NCI-H2196 (cell line): ENCODE data around the gene SSH2.
"Not testable (repeated sequence)": the region's sequence is repeated elsewhere in the genome, so short reads cannot be mapped to it uniquely, and the experiment has no call there.

Experiments
- DNase-seq: peaks from one replicate; lab custom pipeline; 2025; ENCODE audit not compliant: unreplicated experiment; lab: John Stamatoyannopoulos, UW

Gene SSH2

GRCh38 chr17:29749045-29749825 is 180.8 kb downstream of the SSH2 start:
- DNase-seq: no peak

DNA sequence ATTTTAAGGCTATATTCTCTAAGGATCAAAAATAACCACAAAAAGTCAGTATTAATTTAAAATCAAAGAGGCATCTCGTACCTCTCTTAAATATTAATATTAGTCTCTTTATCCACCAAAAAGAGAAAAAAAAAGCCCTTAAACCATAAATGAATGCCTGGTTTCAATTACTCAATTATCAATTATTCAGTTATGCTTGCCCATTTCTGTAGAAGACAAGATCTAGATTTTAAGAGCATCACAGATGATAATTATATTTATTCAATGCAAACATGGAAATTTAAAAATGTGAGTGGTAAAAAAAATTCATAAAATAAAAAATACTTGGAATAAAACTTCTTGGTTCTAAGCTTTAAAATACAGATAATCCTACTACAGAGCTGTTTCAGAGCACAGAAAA is 181.6 kb downstream of the SSH2 start:
- DNase-seq: no peak

GRCh38 chr17:29747660-29748059 is 182.4 kb downstream of the SSH2 start:
- DNase-seq: no peak

DNA sequence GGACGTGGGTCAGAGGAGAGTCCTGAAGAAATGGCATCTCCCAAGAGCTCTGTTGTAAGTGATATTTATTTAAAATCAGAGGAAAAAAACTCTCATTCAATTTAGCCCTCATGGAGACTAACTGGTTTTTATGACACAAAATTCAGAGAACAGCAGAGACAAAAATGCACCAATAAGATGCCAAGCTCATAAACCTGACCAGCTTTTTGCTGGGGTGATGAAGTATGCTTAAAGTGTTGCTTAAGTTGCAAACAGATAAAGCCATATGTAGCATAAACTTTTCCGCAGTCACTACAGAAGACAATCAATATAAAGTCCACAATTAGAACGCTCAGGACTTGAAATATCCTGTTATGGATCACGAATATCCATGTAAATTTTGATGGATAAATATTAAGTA is 183.4 kb downstream of the SSH2 start:
- no peak for DNase-seq

DNA sequence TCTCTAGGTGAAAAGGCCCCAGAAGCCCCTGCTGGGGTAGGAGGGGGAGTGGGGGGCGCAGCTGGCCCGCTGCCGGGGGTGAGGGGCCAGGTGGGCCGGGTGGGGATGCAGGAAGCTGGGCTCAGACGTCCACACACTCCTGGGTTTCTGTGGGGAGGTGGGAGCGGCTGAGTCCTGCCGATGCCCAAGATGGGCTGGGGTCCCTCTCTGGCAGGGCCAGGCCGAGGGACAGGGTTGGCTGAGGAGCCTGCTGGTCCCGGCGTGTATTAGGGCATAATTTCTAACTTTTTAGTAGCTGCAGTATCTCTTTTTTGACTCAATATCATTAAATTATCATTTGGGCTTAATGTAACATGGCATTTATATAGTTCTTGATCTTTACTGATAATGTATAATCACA is 185.9 kb downstream of the SSH2 start:
- DNase-seq: no peak

DNA sequence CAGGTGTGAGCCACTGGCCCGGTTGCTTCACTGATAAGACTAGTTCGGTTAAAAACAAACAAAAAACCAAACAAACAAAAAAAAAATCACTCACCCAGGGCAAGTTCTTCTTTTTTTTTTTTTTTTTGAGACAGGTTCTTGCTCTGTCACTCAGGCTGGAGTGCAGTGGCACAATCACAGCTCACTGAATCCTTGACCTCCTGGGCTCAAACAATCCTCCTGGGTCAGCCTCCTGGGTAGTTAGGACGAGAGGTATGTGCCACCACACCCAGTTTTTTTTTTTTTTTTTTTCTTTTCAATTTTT is 187.9 kb downstream of the SSH2 start:
- no peak for DNase-seq

GRCh38 chr17:29740017-29740416 is 190.0 kb downstream of the SSH2 start:
- no peak for DNase-seq

DNA sequence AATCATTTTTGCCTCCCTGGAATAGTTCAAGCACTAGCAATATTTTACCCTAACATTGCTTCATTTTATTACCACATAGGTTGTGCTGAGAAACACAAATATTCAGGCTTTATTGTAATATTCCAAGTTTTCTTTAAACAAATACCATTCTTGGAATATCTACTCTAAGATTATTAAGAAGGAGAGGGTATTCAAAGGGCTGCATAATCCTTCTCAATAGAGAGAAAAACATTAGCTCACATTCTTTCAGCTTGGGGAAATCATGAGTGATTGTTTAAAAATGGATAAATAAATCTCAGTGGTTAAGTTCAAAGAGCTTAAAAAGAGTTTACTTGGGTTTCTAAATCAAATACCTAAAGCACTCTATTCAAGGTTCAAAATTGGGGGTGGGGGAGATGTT is 195.4 kb downstream of the SSH2 start:
- no peak for DNase-seq

DNA sequence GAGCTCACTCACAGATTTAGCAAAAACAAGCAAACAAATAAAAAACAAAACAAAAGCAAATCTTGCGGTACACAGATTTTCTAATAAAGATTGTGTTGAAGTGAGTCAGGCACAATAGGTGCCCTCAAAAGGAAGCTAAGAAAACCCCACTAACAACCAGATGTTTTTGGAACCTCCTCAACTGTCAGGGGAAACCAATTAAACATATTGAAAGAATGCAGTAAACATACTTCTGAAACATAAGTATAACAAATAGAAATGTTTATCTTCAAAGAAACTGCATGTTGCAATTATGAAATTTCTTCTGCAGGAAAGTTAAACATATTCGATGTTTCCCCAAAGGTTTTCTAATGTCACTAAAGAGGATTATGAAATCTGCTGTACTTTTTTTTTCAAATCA is 196.9 kb downstream of the SSH2 start:
- no peak for DNase-seq

GRCh38 chr17:29732613-29733012 is 197.4 kb downstream of the SSH2 start:
- DNase-seq: no peak

DNA sequence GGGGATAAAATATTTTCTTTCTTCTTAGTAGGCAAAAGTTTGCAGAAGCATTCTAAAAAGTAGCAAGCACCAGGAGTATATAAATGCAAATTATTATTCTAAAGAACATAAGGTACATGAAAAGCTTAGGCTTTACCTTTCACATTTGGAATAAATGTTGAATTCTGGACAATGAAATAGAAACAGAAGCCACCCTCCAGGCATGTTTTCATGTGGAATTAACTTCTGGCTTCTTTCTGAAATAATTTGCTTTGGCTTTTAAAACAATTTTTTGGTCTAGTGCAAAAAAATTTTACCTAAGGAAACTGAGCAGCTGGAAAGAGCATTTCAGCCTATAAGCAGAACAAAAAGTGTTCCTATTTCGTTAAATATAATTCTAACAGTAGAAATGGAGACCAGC is 197.8 kb downstream of the SSH2 start:
- DNase-seq: no peak

DNA sequence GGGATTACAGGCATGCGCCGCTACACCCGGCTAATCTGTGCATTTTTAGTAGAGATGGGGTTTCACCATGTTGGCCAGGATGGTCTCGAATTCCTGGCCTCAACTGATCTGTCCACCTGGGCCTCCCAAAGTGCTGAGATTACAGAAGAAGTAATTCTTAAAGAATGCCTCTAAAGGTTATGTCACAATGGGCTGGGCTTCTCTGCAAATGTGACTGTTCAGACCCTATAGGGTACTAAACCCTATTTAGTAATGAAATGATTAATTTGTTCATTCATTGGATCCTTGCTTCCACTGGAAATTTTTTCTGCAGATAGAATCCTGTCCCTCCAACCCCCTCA is 198.5 kb downstream of the SSH2 start:
- DNase-seq: no peak

DNA sequence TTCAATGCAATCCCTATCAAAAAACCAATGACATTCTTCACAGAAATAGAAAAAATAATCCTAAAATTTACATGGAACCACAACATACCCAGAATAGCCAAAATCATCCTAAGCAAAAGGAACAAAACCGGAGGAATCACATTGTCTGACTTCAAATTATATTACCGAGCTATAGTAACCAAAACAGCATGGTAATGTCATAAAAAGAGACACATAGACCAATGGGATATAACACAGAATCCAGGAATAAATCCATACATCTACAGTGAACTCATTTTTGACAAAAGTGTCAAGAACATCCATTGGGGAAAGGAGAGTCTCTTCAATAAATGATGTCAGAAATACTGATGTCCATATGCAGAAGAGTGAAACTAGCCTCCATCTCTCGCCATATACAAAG is 201.5 kb downstream of the SSH2 start:
- DNase-seq: no peak

GRCh38 chr17:29726715-29727252 is 203.2 kb downstream of the SSH2 start:
- DNase-seq: no peak

GRCh38 chr17:29725408-29725807 is 204.6 kb downstream of the SSH2 start:
- not testable (repeated sequence) for DNase-seq

GRCh38 chr17:29723278-29724047 is 206.6 kb downstream of the SSH2 start:
- DNase-seq: no peak

- DNase-seq: no peak
Measured at GRCh38 chr17:29722411-29723198, 207.4 kb downstream of the SSH2 start.

GRCh38 chr17:29720551-29720950 is 209.5 kb downstream of the SSH2 start:
- no peak for DNase-seq

GRCh38 chr17:29719469-29719868 is 210.6 kb downstream of the SSH2 start:
- no peak for DNase-seq

DNA sequence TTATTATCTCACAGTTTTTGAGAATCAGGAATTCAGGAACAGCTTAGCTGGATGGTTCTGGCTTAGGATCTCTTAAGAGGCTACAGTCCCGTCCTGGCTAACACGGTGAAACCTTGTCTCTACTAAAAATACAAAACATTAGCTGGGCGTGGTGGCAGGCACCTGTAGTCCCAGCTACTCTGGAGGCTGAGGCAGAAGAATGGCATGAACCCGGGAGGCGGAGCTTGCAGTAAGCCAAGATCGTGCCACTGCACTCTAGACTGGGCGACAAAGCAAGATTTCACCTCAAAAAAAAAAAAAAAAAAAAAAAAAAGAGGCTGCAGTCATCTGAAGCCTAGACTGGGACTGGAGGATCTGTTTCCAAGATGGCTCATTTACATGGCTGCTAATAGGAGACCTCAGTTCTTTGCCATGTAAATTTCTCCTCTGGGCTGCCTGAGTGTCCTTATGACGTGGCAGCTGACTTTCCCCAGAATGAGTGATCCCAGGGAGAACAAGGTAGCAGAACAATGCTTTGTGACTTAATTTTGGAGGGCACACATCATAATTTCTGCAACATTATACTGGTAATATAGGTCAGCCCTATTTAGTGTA is 211.5 kb downstream of the SSH2 start:
- DNase-seq: no peak

DNA sequence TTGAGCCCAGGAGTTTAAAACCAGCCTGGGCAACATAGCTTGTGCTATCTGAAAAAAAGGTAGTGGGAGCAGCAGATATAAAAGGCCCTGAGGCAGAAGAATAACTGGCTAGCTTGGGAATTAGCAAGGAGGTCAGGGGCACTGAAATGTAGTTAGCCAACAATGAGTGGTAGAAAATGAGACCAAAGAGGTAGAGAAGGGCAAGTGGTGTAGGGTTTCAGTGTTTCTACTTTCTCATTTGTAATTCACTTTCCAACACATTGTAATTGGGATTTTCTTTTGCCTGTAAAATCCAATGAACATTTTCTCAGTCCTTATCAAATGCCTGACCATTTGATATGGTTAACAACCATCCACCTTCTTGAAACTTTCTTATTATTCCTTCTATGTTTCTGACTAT is 212.2 kb downstream of the SSH2 start:
- DNase-seq: no peak
